ENCODE measurements around the gene TMPRSS4.

TMPRSS4 gene

GRCh38 chr11:118111744-118112035 lies 34.8 kb downstream of the TMPRSS4 start:
- Histone ChIP-seq H3K36me3 (replicated peaks; ENCODE audit: insufficient read depth, low read length) (no peaks in the 10 kb centered on the region), H3K9me3 (replicated peaks; ENCODE audit: insufficient read depth, low read length) (no peaks in the 10 kb centered on the region), H4K20me1 (ENCODE audit: insufficient read depth, low read length) (no peaks in the 10 kb centered on the region), H3K79me2 (ENCODE audit: low read length) (no peaks in the 10 kb centered on the region), H3K4me2 (ENCODE audit: low read depth, low read length) (no peak overlapping the region), H3K27ac (ENCODE audit: low read length) (no peak overlapping the region), H3F3A (ENCODE audit: insufficient read depth, low read length) (no peaks in the 10 kb centered on the region), H3K9me2 (replicated peaks; ENCODE audit: insufficient read depth, low read length) (no peaks in the 10 kb centered on the region), H3K4me1 (ENCODE audit: low read length) (no peaks in the 10 kb centered on the region), H2AFZ (ENCODE audit: low read length) (no peak overlapping the region), H3K4me3 (ENCODE audit: low read length) (no peak overlapping the region), H3K9ac (ENCODE audit: low read length) (no peak overlapping the region), H3K27me3 (replicated peaks; ENCODE audit: insufficient read depth, low read length) (no peaks in the 10 kb centered on the region; the same call in 1 of the 2 replicates)
- no peak for DNase-seq
- TF ChIP-seq EZH2 (optimal IDR thresholded peaks at IDR 0.05; ENCODE audit: low read depth, low read length) (no peak), EZH2phosphoT487 (IDR thresholded peaks at IDR 0.05; ENCODE audit: low read length) (no peak), CTCF (IDR thresholded peaks at IDR 0.05; ENCODE audit: low read length) (no peak)

- Histone ChIP-seq H3F3A (ENCODE audit: insufficient read depth, low read length) (no peaks in the 10 kb centered on the region), H3K9ac (ENCODE audit: low read length) (no peak overlapping the region), H3K4me3 (ENCODE audit: low read length) (no peak overlapping the region), H3K79me2 (ENCODE audit: low read length) (no peaks in the 10 kb centered on the region), H4K20me1 (ENCODE audit: insufficient read depth, low read length) (no peaks in the 10 kb centered on the region), H3K4me1 (ENCODE audit: low read length) (0 out of 2 replicates have a peak, but pooled peaks cover 3% of the 10 kb centered on the region), H3K9me2 (replicated peaks; ENCODE audit: insufficient read depth, low read length) (no peaks in the 10 kb centered on the region), H3K27me3 (replicated peaks; ENCODE audit: insufficient read depth, low read length) (no peaks in the 10 kb centered on the region; the same call in 1 of the 2 replicates), H2AFZ (ENCODE audit: low read length) (no peak overlapping the region), H3K4me2 (ENCODE audit: low read depth, low read length) (no peak overlapping the region), H3K9me3 (replicated peaks; ENCODE audit: insufficient read depth, low read length) (no peaks in the 10 kb centered on the region), H3K36me3 (replicated peaks; ENCODE audit: insufficient read depth, low read length) (no peaks in the 10 kb centered on the region), H3K27ac (ENCODE audit: low read length) (no peak overlapping the region)
- DNase-seq, result no peak
- TF ChIP-seq CTCF (IDR thresholded peaks at IDR 0.05; ENCODE audit: low read length), result no peak
- TF ChIP-seq EZH2 (optimal IDR thresholded peaks at IDR 0.05; ENCODE audit: low read depth, low read length), result no peak
- TF ChIP-seq EZH2phosphoT487 (IDR thresholded peaks at IDR 0.05; ENCODE audit: low read length), result no peak
These were observed 36.0 kb downstream of the TMPRSS4 start for GRCh38 chr11:118112711-118113430.

- Histone ChIP-seq H2AFZ (ENCODE audit: low read length) (no peak overlapping the region), H3K9ac (ENCODE audit: low read length) (no peak overlapping the region), H4K20me1 (ENCODE audit: insufficient read depth, low read length) (no peaks in the 10 kb centered on the region), H3K27ac (ENCODE audit: low read length) (no peak overlapping the region), H3K4me2 (ENCODE audit: low read depth, low read length) (no peak overlapping the region), H3F3A (ENCODE audit: insufficient read depth, low read length) (no peaks in the 10 kb centered on the region), H3K36me3 (replicated peaks; ENCODE audit: insufficient read depth, low read length) (no peaks in the 10 kb centered on the region), H3K79me2 (ENCODE audit: low read length) (no peaks in the 10 kb centered on the region), H3K4me3 (ENCODE audit: low read length) (no peak overlapping the region), H3K9me2 (replicated peaks; ENCODE audit: insufficient read depth, low read length) (no peaks in the 10 kb centered on the region), H3K4me1 (ENCODE audit: low read length) (0 out of 2 replicates have a peak, but pooled peaks cover 3% of the 10 kb centered on the region), H3K27me3 (replicated peaks; ENCODE audit: insufficient read depth, low read length) (no peaks in the 10 kb centered on the region; the same call in 1 of the 2 replicates), H3K9me3 (replicated peaks; ENCODE audit: insufficient read depth, low read length) (no peaks in the 10 kb centered on the region)
- TF ChIP-seq EZH2phosphoT487 (IDR thresholded peaks at IDR 0.05; ENCODE audit: low read length), result no peak
- no peak for TF ChIP-seq EZH2 (optimal IDR thresholded peaks at IDR 0.05; ENCODE audit: low read depth, low read length)
- no peak for TF ChIP-seq CTCF (IDR thresholded peaks at IDR 0.05; ENCODE audit: low read length)
- DNase-seq, result no peak
These were observed 37.4 kb downstream of the TMPRSS4 start for GRCh38 chr11:118114266-118114665.
